Transverse colon (tissue), 4 donors: ENCODE measurements around the gene SLC16A4.

Source experiments
- CTCF ChIP-seq, 5 experiments: fragments of 200-600 bp in 3 of 5; fragments of 450-650 bp in 2 of 5; sonication (generic) in 3 of 5; IDR thresholded peaks; 1 replicate in 2 of 5; 2 replicates in 3 of 5; pipeline ENCODE4 v1.5.1; 2016 to 2017; ENCODE audit warnings: antibody characterized with exemption in 5 of 5, inconsistent platforms in 3 of 5, mild to moderate bottlenecking in 2 of 5, moderate library complexity in 1 of 5
- EP300 ChIP-seq: sonication (generic); formaldehyde crosslinking; IDR thresholded peaks from one replicate; pipeline ENCODE4 v1.6.1; 2017; ENCODE audit warnings: antibody characterized with exemption, low read depth
- POLR2A ChIP-seq: fragments of 450-650 bp; IDR thresholded peaks from one replicate; pipeline ENCODE4 v1.6.1; 2016; ENCODE audit warnings: antibody characterized with exemption, mild to moderate bottlenecking, moderate library complexity
- POLR2AphosphoS5 ChIP-seq, 3 donors: sonication (generic); formaldehyde crosslinking; IDR thresholded peaks; one replicate each; pipeline ENCODE4 v1.6.1; 2016; ENCODE audit warnings: antibody characterized with exemption in 3 of 3

- TF ChIP-seq CTCF (IDR thresholded peaks at IDR 0.05) (no peak), POLR2A (no peak), POLR2AphosphoS5 (IDR thresholded peaks at IDR 0.05) (no peak), EP300 (no peak)
These were observed 40.1 kb upstream of the SLC16A4 start for GRCh38 chr1:110430901-110431300.
